Measurements from ENCODE around the gene TOP1.

TOP1 gene

GRCh38 chr20:41133709-41134361 is 105.2 kb downstream of the TOP1 start:
- DNase-seq, result peak; percentile 87

- peak; percentile 60 for DNase-seq
Measured at GRCh38 chr20:41134362-41135186, 106.0 kb downstream of the TOP1 start.

- peak; percentile 88 for DNase-seq
Measured at GRCh38 chr20:41135187-41135887, 106.7 kb downstream of the TOP1 start.

- DNase-seq, result no peak
Measured at GRCh38 chr20:41135888-41136679, 107.5 kb downstream of the TOP1 start.

- peak; percentile 95 for DNase-seq
Measured at GRCh38 chr20:41136680-41137613, 108.3 kb downstream of the TOP1 start, which contains the start of gene PLCG1. TSS of gene PLCG1 (plus strand) at chr20:41137543. CDS start at chr20:41137642, 99 bp downstream.

GRCh38 chr20:41137614-41138474 is 109.2 kb downstream of the TOP1 start:
- peak; percentile 84 for DNase-seq

- DNase-seq, result peak; percentile 79
Measured at GRCh38 chr20:41138475-41139226, 110.0 kb downstream of the TOP1 start.

GRCh38 chr20:41139227-41140093 is 110.8 kb downstream of the TOP1 start:
- peak; percentile 71 for DNase-seq

GRCh38 chr20:41140226-41141133 is 111.9 kb downstream of the TOP1 start:
- DNase-seq, result peak; percentile 71

GRCh38 chr20:41141153-41141815 is 112.7 kb downstream of the TOP1 start:
- peak; percentile 70 for DNase-seq

GRCh38 chr20:41142245-41142644 is 113.6 kb downstream of the TOP1 start:
- DNase-seq, result peak; percentile 71

- peak; percentile 77 for DNase-seq
Measured at GRCh38 chr20:41142919-41143318, 114.3 kb downstream of the TOP1 start.

- DNase-seq, result no peak
Measured at GRCh38 chr20:41143354-41143753, 114.7 kb downstream of the TOP1 start.

GRCh38 chr20:41145317-41145716 is 116.7 kb downstream of the TOP1 start:
- peak; percentile 21 for DNase-seq

GRCh38 chr20:41145821-41146620 is 117.4 kb downstream of the TOP1 start:
- no peak for DNase-seq

GRCh38 chr20:41147767-41148191 is 119.2 kb downstream of the TOP1 start:
- DNase-seq, result no peak
